B cell (primary cell): ENCODE data around the gene TIMM50.

ENCODE experiments used
- EZH2 ChIP-seq: IDR thresholded peaks from 2 replicates; pipeline ENCODE4 v1.6.1; 2012; ENCODE audit warnings: borderline replicate concordance, low read depth, mild to moderate bottlenecking, moderate library complexity, low read length; ENCODE audit not compliant: insufficient read depth, poor library complexity, severe bottlenecking
- TF ChIP-seq, protein P1 (sequence below): fragments of 200-600 bp; IDR thresholded peaks from one replicate; pipeline ENCODE4 v1.8.0; 2022; ENCODE audit warnings: antibody characterized with exemption, mild to moderate bottlenecking

DNA sequence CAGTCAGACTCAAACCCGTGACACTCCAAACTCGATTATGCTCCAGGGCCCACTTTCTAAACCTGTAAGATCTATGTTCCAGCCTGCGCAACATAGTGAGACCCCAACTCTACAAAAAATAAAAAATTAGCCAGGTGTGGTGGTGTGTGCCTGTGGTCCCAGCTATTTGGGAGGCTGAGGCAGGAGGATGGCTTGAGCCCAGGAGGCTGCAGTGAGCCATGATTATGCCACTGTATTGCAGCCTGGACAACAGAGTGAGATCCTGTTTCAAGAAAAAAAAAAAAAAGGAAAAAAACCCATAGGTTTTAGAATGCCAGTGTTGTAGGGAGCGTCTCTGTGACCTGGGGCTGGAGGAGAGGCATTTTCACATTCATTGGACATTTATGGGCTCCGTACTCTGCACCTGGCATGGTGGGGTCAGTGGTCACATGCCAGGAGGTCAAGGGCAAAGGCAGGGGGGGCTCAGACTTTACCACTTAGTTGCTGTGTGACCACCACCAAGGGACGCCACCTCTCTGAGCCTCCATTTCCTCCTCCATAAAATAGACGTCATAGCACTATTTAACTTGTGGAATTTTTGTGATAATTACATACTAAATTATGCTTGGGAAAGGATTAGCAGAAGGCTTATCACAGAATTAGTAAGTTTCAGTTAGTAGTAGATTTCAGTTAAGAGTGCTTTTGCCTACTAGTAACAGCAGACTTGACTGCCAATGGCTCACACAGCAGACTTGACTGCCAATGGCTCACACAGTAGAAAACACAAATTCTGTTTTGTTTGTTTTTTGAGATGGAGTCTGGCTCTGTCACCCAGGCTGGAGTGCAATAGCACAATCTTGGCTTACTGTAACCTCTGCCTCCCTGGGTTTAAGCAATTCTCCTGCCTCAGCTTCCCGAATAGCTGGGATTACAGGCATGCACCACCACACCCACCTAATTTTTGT is 40.2 kb downstream of the TIMM50 start:
- TF ChIP-seq, protein P1, sequence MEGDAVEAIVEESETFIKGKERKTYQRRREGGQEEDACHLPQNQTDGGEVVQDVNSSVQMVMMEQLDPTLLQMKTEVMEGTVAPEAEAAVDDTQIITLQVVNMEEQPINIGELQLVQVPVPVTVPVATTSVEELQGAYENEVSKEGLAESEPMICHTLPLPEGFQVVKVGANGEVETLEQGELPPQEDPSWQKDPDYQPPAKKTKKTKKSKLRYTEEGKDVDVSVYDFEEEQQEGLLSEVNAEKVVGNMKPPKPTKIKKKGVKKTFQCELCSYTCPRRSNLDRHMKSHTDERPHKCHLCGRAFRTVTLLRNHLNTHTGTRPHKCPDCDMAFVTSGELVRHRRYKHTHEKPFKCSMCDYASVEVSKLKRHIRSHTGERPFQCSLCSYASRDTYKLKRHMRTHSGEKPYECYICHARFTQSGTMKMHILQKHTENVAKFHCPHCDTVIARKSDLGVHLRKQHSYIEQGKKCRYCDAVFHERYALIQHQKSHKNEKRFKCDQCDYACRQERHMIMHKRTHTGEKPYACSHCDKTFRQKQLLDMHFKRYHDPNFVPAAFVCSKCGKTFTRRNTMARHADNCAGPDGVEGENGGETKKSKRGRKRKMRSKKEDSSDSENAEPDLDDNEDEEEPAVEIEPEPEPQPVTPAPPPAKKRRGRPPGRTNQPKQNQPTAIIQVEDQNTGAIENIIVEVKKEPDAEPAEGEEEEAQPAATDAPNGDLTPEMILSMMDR, result no peak
- TF ChIP-seq EZH2, result no peak
